ENCODE measurements around the gene SNAPC2.
"Not testable (repeated sequence)": the region's sequence is repeated elsewhere in the genome, so short reads cannot be mapped to it uniquely, and the experiment has no call there.

The SNAPC2 gene

DNA sequence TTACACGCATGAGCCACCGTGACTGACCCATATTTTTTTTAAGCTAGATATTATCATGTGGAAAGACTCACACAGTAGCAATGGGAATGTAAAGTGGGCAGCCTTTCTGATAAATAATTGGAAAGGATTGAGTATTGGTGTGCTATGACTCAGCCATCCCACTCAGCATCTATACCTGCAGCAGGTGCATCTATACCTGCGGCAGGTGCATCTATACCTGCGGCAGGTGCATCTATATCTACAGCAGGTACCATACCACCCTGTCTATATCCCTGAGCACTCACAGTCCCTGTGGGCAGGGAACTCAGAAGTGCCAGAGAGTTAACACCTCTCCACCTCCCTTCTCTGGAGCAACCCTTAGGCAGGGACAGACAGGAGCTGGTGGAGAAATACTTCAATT lies 37.0 kb upstream of the SNAPC2 start:
- no peak for DNase-seq (ENCODE audit: low read depth)
- TF ChIP-seq, protein P1, sequence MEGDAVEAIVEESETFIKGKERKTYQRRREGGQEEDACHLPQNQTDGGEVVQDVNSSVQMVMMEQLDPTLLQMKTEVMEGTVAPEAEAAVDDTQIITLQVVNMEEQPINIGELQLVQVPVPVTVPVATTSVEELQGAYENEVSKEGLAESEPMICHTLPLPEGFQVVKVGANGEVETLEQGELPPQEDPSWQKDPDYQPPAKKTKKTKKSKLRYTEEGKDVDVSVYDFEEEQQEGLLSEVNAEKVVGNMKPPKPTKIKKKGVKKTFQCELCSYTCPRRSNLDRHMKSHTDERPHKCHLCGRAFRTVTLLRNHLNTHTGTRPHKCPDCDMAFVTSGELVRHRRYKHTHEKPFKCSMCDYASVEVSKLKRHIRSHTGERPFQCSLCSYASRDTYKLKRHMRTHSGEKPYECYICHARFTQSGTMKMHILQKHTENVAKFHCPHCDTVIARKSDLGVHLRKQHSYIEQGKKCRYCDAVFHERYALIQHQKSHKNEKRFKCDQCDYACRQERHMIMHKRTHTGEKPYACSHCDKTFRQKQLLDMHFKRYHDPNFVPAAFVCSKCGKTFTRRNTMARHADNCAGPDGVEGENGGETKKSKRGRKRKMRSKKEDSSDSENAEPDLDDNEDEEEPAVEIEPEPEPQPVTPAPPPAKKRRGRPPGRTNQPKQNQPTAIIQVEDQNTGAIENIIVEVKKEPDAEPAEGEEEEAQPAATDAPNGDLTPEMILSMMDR (IDR thresholded peaks at IDR 0.05; ENCODE audit: insufficient read depth, low read depth, low read length, missing control alignments), result no peak
- no peak overlapping the region for H3K4me3 ChIP-seq (ENCODE audit: low read depth, low read length)

DNA sequence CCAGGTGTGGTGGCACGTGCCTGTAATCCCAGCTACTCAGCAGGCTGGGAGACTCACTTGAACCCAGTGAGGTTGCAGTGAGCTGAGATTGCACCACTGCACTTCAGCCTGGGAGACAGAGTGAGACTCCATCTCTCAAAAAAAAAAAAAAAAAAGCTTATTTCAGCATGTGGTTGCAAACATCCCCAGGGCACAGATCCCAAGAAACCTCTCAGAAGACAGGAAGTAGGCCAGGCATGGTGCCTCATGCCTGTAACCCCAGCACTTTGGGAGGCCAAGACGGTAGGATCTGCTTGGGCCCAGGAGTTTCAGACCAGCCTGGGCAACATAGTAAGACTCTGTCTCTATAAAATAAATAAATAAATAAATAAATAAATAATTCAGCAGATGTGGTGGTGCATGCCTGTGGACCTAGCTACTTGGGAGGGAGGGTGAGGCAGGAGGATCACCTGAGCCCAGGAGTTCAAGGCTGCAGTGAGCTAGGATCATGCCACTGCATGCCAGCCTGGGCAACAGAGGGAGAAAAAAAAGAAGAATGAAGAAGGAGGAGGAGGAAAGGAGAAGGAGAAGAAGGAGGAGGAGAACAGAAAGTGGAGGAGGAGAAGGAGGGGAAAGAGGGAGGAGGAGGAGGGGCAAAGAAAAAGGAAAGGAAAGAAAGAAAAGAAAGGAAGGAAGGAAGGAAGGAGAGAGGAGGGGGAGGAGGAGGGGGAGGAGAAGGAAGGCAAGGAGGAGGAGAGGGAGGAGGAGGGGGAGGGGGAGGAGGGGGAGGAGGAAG lies 36.2 kb upstream of the SNAPC2 start:
- DNase-seq (ENCODE audit: low read depth), result no peak
- H3K4me3 ChIP-seq (ENCODE audit: low read depth, low read length), result no peak overlapping the region
- TF ChIP-seq, protein P1 (IDR thresholded peaks at IDR 0.05; ENCODE audit: insufficient read depth, low read depth, low read length, missing control alignments), result no peak

DNA sequence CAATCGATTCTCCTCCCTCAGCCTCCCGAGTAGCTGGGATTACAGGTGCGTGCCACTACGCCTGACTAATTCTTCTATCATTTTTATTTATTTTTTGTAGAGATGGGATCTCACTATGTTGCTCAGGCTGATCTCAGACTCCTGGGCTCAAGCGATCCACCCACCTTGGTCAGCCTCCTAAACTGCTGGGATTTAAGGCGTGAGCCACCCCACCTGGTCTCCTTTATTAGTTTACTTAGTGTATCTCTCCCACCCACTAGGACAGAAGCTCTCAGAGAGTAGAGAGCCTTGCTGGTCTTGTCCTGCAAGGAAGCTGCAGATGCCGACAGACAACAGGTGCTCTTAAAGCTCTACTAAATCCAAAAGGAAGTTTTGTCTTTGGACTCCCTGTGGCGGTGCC lies 34.3 kb upstream of the SNAPC2 start:
- H3K4me3 ChIP-seq (ENCODE audit: low read depth, low read length), result no peak overlapping the region
- no peak for DNase-seq (ENCODE audit: low read depth)
- TF ChIP-seq, protein P1 (IDR thresholded peaks at IDR 0.05; ENCODE audit: insufficient read depth, low read depth, low read length, missing control alignments), result no peak

- no peak for DNase-seq (ENCODE audit: low read depth)
- H3K4me3 ChIP-seq (ENCODE audit: low read depth, low read length), result no peak overlapping the region
- TF ChIP-seq, protein P1 (IDR thresholded peaks at IDR 0.05; ENCODE audit: insufficient read depth, low read depth, low read length, missing control alignments), result no peak
Measured at GRCh38 chr19:7887408-7888144, 32.6 kb upstream of the SNAPC2 start.

DNA sequence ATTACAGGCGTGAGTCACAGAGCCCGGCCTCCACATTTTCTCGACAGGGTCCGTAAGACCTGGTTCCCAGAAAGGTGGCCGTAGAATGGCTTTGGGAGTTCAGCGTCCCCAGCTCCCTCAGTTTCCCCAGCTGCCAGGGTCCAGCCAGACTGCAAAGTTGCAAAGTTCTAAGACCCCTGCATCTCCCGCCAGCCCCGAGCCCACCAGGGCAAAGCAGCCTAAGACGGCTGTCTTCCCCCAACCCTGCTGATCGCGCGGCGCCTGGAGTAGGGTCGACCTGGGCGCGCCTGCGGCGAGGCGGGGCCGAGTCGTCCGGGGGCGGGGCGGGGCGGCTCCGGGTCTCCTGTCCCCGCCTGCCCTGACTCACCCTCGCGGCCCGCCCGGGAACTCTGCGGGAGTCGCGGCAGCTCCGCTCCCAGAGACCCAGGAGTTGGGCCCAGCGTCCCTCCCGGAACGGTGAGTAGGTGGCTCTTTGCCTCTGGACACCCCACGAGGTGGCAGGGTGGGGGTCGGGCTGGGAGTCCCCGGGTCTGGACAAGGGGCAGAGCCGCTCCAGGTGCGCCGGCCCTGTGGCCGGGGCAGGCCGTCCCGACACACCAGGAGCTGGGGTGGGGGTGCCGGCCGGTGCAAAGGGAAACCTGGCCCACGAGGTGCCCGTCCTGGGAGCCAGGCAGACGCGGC lies 31.9 kb upstream of the SNAPC2 start, which contains the start of gene LRRC8E:
TSS of gene LRRC8E (plus strand) at position 366 of the 681 bp plus-strand sequence. CDS start 7,094 bp downstream, outside the sequence.
- DNase-seq (ENCODE audit: low read depth), result no peak
- H3K4me3 ChIP-seq (ENCODE audit: low read depth, low read length), result no peak within 1 kb of the TSS
- TF ChIP-seq, protein P1 (IDR thresholded peaks at IDR 0.05; ENCODE audit: insufficient read depth, low read depth, low read length, missing control alignments), result no peak

DNA sequence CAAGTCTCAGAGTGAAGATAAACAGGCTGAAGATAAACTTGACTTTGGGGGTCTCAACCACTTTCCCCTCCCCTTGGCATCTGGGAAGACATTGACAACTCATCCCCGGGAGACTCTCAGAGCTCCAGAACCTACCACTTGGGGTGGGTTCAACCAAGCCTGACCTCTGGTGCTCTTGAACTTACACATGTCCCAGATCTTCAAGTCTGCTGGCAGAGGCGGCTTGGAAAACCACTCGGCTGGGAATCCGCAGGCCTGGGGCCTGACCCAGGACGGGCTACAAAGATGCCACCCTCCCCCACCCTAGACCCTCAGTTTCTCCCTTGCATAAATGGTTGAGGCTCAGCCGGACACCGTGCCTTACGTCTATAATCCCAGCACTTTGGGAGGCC lies 31.3 kb upstream of the SNAPC2 start:
- DNase-seq (ENCODE audit: low read depth), result no peak
- H3K4me3 ChIP-seq (ENCODE audit: low read depth, low read length), result no peak overlapping the region

DNA sequence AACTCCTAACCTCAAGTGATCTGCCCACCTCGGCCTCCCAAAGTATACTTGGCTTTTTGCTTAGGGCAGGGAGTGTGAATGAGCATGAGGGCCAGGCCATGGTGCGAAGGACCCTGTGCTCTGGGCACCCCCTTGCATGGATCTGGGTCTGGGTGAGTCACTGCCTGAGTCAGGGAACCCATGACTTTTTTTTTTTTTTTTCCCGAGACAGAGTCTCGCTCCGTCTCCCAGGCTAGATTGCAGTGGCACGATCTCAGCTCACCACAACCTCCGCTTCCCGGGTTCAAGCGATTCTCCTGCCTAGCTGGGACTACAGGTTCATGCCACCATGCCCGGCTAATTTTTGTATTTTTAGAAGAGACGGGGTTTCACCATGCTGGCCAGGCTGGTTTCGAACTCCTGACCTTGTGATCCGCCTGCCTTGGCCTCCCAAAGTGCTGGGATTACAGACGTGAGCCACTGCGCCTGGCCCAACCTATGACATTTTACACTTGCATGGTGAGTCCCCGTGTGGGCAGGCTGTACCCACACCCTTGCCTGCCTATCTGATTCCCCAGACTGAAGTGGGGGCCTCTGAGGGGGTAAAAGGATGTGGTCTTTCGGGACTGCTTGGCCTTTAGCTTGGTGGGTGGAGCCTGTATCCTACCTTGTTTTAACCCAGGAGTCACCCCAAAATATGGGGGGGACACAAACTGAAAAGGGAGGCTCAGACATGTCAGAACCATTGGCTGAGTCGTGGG lies 26.6 kb upstream of the SNAPC2 start:
- not testable (repeated sequence) for H3K4me3 ChIP-seq (ENCODE audit: low read depth, low read length); DNase-seq (ENCODE audit: low read depth)

More for the DNA sequence above, 31.3 kb upstream of the SNAPC2 start:
- TF ChIP-seq, protein P1 (IDR thresholded peaks at IDR 0.05; ENCODE audit: insufficient read depth, low read depth, low read length, missing control alignments), result no peak
